Stimulated activated CD4-positive, alpha-beta T cell treated with anti-CD3 and anti-CD28 coated beads, Interleukin-2, amount 100 ng/mL, for 48 hours (primary cell): ENCODE measurements around the gene NR1D2.

ENCODE experiments used
- DNase-seq, 2 donors: peaks; one replicate each; pipeline ENCODE4 v3.0.0-alpha.2; 2020

NR1D2 gene

GRCh38 chr3:23932571-23932970, 12.5 kb upstream of the NR1D2 start:
- no peak for DNase-seq

DNA sequence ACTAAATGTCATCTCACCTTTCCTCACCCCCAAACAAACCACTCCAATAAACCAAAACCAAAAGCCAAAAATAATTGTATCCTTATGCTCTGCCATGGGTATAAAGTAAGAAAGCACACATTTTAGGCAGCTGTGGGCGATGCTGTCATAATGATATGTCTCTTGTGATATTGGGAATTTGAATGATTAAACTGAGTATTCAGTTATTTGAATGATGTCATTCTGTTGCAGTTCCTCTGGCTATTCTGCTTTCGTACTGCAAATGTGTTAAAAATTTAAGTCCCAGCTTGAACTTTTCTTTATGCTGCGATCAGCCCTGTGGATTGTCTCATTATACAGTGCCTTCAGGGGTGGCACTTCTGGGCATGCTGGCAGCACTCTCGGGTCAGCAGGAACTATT, 10.8 kb upstream of the NR1D2 start:
- no peak for DNase-seq

DNA sequence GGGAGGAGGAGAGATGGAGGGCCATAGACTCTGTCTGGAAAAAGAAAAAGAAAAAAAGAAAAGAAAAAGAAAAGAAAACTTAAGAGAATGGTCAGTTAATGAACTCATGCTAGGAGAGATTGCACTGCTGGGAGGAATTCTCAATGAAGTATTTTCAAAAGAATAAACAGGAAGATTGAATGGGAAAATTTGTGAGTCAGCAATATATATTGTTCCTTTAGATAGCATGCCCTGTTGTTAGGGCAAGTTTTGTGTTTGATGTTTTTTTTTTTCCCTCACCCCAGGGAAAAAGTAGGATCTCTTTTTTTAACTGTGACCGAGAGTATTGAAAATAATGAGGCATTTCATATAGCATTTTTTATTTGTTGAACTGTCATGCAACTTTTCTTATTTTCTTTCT, 7.8 kb upstream of the NR1D2 start:
- no peak for DNase-seq

GRCh38 chr3:23938688-23939087, 6.4 kb upstream of the NR1D2 start:
- DNase-seq, result no peak

DNA sequence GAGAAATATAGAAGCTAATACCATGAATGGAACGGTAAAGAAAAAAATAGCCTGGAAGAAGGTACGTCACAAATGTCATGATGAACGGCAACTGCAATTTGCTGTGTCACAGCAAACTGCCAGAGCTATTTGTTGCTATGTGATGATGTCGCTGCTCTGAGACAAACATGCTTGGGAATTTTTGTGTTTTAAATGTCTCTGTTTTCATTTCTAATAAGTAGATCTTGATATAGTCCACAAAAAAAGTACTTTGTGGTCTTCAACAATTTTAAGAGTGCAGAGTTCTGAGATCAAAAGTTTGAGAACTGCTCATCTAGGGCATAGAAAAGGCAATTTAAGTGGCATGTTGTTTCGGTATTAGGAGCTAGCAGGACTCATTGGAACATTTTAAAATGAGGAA, 4.3 kb upstream of the NR1D2 start:
- DNase-seq, result no peak

GRCh38 chr3:23941440-23941839, 3.6 kb upstream of the NR1D2 start:
- DNase-seq, result no peak

DNA sequence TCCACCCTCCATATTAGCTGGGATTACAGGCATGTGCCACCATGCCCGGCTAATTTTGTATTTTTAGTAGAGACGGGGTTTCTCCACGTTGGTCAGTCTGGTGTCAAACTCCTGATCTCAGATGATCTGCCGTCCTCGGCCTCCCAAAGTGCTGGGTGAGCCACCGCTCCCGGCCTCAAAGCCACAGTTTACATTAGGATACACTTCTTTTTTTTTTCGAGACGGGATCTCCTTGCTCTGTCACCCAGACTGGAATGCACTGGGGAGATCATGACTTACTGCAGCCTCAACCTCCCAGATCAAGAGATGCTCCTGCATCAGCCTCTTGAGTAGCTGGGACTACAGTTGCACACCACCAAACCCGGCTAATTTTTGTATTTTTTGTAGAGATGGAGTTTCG, 2.5 kb upstream of the NR1D2 start:
- no peak for DNase-seq

- DNase-seq, result no peak
Measured at GRCh38 chr3:23944007-23944783, 891 bp upstream of the NR1D2 start.

DNA sequence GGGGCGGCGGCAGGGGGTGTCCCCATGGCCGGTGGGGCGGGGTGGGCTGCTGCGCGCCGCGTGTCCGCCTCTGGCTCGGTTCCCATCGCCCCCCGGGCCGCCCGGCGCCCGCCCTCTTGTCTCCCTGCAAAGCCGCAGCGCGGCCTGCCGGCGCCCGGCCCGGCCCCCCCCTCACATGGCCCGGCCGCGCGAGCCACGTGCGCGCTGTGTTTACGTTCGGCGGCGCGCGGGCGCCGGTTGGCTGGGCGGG, 502 bp downstream of the NR1D2 start:
- DNase-seq, result no peak

DNA sequence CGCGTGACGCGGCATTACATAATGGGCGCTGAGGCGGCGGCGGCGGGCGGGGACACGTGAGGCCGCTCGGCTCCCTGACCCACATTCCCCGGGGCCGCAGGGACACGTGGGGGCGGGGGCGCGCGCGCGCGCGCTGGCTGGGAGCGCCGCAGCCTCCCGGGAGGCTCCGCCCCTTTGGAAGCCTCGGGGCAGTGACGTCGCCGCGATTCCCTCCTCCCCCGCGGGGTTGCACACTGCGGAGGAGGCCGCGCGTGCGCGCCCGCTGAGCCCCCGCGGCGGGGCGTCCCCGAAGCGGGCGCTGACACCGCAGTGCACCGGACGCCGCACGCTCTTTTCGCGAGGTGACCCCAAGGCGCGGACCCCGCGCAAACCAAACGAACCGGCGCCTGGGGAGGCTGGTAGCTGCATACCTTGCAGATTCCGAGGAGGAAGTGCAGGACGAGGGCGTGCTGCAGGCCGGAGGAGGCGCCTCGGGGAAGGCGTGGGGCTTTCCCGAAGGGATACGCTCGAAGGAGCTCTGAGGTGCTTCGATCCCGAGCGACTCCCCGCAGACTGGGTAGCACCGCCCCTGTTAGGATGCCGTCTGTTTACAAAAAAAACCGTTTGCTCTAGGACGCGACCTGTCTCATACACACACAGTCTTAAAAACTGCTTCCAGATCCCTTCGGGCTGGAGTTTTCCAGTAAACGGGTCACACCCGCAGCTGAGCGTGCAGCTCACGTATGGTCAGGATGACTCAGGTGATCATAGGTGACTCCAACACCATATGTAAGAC, 1.0 kb downstream of the NR1D2 start:
- peak; percentile 94 to 96 for DNase-seq

- no peak for DNase-seq
Measured at GRCh38 chr3:23948761-23949160, 3.7 kb downstream of the NR1D2 start.

DNA sequence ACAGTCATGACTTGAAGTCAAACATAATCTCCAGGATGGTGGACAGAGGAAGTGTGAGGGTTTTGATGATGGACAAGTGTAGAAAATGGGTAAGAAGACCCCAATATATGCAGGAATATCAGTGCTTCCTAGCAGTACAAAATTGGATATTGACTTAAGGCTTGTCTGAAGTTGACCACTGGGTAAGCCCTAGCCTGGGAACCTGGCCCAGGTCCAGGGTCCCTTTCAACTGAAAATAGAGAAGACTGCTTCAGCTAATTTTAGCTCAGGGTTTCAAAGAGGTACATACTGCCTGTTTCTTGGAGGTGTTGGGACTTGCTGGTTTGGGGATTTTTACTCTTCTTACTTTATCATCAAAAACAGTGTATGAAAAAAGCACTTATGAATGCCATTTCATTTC, 4.7 kb downstream of the NR1D2 start:
- DNase-seq, result no peak

DNA sequence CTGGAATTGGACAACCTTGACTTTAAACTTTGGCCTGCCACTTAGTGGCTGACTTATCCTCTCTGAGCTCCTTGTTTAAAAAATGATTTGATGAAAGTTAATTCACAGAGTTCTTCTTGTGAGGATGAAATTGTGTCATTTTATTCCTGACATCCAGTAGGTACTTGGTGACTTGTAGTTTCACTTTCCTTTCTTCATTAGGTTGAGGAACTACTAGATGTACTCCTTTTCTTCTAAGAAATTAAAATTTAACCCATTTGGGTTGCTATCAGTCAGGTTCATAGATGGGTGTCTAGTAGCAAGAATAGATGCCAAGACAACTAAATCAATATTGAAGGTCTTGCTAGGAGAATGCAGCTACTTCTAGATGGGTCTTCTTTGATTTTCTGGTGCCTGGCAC, 5.2 kb downstream of the NR1D2 start:
- no peak for DNase-seq

DNA sequence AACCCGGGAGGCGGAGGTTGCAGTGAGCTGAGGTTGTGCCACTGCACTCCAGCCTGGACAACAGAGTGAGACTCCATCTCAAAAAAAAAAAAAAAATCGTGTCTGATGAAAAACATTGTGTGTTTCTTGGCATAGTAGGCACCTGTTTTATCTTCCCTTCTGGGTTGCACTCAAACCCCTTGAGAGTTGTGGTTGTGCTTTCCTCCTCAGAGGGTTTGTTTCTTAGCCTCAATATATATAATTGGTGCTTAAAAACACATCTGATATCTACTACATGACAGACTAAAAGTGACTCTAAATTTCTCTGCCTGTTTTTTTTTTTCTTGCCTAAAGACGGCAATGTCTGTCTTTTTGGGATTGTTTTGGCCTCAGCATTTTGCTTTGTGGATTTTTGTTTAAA, 7.6 kb downstream of the NR1D2 start:
- no peak for DNase-seq

GRCh38 chr3:23953523-23953922, 8.4 kb downstream of the NR1D2 start:
- DNase-seq, result no peak

DNA sequence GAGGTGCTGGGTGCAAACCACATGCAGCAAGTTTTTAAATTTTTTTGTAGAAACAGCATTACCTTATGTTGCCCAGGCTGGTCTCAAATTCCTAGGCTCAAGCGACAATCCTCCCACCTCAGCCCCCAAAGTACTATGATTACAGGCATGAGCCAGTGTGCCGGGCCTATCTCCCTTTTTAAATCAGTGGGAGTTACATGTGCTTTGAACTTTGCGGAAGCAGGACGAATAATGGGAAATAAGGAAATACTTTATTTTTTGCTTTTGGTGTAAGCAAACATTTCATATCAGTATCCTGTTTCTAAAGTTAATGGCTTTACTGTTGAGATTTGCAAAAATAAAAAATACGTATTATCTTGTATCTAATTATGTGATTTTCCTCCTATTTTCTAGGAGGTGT, 9.1 kb downstream of the NR1D2 start:
- DNase-seq, result no peak

DNA sequence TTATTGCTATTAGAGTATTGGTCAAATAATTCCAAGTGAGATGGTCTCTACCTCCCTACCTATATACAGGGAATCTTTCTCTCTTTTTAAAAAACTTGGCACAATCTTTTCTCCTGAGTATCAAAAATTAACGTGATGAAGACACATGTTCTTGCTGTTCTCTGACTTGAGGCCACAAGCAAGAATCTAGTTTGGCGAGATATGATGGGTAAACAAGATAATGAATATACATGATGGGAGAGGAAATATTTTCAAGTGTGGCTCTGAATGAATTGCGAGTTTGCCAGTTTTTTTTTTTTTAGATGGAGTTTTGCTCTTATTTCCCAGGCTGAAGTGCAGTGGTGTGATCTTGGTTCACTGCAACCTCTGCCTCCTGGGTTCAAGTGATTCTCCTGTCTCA, 11.6 kb downstream of the NR1D2 start:
- no peak for DNase-seq

DNA sequence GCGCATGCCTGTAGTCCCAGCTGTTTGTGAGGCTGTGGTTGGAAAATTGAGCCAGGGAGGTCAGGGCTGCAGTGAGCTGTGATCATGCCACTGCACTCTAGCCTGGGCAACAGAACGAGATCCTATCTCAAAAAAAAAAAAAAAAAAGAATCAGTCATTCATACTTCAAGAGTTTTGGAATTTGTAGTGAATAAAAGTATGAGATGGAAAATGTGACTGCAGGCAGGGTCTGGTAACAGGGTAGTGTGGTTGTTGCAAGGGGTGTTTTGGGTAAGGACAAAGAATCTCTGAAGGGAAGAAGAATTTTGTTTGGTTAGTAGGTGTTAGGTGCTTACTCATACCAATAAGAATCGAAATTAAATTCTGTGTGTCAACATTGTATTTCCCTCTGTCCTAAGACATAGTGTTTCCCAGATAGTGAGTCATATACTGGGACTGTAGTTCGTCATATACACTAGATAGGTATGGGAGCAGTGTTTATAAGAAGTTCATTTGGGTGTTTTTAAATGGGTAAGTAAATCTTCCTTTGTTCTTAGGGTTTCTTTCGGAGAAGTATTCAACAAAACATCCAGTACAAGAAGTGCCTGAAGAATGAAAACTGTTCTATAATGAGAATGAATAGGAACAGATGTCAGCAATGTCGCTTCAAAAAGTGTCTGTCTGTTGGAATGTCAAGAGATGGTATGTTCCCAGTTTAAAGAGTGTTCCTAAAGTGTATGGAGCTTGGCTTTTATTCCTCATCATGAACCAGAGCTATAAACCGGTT, 14.2 kb downstream of the NR1D2 start:
- DNase-seq, result no peak

GRCh38 chr3:23960649-23961048, 15.6 kb downstream of the NR1D2 start:
- no peak for DNase-seq

DNA sequence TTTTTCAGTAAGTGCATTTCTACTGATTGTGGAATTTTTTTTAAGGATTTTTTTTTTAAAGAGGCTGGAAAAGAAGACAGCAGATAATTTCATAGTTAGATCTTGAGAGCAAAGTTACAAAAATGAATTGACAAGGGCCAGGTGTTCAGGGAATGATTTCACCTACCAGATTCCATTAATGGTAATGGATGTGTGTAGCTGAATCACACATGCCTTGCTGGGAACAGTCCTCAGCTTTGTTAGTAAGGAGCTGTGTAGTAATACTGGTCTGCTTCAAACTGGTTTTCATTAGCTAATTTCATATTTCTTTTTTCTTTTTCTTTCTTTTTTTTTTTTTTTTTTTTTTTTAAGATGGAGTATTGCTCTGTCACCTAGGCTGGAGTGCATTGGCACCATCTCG, 16.0 kb downstream of the NR1D2 start:
- no peak for DNase-seq

DNA sequence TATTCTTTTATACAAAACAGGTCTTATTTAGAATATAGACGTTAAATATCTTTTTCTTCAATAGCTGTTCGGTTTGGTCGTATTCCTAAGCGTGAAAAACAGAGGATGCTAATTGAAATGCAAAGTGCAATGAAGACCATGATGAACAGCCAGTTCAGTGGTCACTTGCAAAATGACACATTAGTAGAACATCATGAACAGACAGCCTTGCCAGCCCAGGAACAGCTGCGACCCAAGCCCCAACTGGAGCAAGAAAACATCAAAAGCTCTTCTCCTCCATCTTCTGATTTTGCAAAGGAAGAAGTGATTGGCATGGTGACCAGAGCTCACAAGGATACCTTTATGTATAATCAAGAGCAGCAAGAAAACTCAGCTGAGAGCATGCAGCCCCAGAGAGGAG, 16.8 kb downstream of the NR1D2 start:
- DNase-seq, result no peak

DNA sequence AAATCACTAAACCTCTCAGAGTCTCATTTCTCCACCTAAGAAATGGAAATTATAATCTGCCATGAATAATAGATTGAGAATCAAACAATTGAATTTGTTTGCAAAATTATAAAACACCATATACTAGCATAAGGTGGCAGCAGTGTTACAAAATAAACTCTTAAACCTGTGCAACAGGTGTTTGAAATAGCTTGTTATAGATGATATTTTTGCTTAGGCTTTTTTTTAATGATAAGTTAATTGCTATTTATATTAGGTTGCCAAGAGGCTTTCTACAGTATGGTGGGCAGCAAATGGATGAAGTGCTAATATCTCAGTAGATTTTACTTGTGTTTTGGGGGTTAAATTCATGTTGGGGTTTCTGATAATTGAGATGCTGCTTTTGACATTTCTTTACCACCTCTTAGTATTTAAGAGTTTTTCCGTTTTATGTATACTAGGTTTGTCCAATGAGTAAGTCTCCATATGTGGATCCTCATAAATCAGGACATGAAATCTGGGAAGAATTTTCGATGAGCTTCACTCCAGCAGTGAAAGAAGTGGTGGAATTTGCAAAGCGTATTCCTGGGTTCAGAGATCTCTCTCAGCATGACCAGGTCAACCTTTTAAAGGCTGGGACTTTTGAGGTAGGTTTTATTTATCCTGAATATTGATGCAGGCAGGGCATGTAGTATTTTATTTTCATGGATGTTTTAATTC, 19.6 kb downstream of the NR1D2 start:
- DNase-seq, result no peak

- no peak for DNase-seq
Measured at GRCh38 chr3:23966328-23966727, 21.2 kb downstream of the NR1D2 start.
